Stimulated activated CD4-positive, alpha-beta T cell treated with anti-CD3 and anti-CD28 coated beads, Interleukin-15, amount 100 ng/mL, for 1 hour (primary cell): ENCODE results near the gene GORASP2.
"Not testable (repeated sequence)": the region's sequence is repeated elsewhere in the genome, so short reads cannot be mapped to it uniquely, and the experiment has no call there.

Experiments used
- DNase-seq, 2 donors: peaks; one replicate each; pipeline ENCODE4 v3.0.0-alpha.2; 2020; ENCODE audit warnings: low read depth in 1 of 2, low spot score in 1 of 2

The GORASP2 gene

GRCh38 chr2:170928824-170929685, at the start of gene GORASP2:
TSS of gene GORASP2 (plus strand) at chr2:170929253. CDS start at chr2:170929341, 88 bp downstream.
- DNase-seq, result peak; percentile 94

DNA sequence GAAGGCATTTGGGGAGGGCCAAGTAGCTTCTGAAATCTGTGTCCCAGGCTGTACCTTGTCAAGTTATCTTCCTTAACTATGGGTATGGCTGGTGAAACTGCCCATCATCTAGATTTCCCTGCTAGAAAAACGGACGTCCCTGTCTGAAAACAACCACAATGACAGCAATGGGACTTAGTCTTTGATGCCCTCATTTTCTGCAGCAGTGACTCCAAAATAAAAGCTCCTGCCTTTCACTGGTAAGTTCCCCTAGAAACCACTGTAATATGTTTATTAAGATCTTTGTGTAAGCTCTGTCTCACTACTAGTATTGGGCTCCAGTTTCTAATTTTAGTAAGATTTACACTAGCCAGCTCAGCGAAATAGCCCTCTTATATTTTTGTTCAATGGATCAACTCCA, 47.2 kb upstream of the GORASP2 start:
- no peak for DNase-seq

DNA sequence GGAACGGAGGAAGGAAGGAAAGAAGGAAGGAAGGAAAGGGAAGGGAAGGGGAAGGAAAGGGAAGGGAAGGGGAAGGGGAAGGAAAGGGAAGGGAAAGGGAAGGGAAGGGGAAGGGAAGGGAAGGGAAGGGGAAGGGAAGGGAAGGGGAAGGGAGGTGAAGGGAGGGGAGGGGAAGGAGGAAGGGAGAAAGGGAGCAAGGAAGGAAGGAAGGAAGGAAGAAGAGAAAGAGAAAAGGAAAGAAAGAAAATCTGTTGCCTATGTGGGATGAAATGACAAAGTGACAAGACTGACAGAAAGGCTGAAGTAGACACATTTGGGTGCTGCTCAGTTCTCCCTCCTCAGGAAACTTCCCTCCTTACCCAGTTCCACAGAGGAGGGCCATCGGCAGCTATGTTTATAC, 46.3 kb upstream of the GORASP2 start:
- DNase-seq, result no peak

DNA sequence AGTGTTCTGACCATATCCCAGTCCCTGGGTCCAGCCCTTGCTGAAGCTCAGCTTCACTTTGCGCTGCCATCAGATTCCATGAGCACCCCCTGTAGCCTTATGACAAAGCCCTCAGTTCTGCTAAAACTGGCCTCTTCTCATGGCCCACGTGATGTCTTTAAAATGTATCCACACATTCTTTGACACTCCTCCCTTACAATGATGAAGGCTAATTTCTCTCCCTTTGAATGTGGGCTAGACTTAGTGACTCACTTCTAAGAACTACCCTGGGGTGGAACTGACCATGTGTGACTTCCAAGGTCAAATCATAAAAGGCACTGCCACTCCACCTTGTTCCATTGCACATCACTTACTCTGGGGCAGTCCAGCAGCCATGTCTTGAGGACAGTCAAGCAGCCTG, 45.4 kb upstream of the GORASP2 start:
- DNase-seq, result no peak

GRCh38 chr2:170885130-170885791, 43.8 kb upstream of the GORASP2 start:
- no peak for DNase-seq

GRCh38 chr2:170886386-170886785, 42.7 kb upstream of the GORASP2 start:
- no peak for DNase-seq

- DNase-seq, result no peak
Observed at GRCh38 chr2:170887496-170887895, 41.6 kb upstream of the GORASP2 start.

- no peak for DNase-seq
Observed at GRCh38 chr2:170887896-170888295, 41.2 kb upstream of the GORASP2 start.

DNA sequence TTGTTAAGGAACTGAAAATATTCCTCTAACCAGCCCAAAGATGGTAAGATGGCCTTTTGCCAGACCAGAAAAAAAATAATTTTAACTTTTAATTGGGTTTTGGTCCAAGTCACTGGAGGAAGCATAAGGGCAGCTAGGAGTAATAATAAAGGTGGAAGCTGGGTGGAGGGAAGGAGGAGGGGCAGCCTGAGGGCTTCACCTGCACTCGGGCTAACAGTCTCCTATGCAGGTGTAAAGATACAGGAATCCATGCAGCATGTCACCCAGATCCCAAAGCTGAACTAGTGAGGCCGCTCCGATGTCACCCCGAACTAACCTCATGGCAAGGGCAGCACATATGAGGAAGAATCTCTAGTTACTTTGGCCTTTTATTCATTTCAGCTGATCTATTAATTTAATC, 37.2 kb upstream of the GORASP2 start:
- DNase-seq, result no peak

GRCh38 chr2:170892391-170892951, 36.6 kb upstream of the GORASP2 start:
- DNase-seq, result no peak

GRCh38 chr2:170895023-170895757, 33.9 kb upstream of the GORASP2 start:
- DNase-seq, result no peak

DNA sequence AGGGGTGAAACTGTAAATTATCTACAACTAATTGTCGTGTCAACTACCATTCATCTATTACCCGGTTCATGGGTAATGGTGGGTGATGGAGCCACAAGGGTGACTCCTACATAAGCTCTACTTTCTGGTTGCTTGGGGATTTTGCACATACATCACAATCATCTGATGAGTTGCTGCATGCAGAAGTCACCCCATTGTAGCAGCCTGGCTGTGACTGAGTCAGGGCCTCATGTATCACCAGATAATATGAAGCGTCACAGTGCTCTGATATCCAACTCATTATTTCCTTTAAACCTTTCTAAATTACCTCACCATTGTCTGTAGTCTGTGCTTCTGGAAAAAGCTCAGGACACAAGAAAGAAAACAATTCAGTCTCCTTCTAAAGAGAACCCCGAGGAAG, 32.4 kb upstream of the GORASP2 start:
- DNase-seq, result no peak

DNA sequence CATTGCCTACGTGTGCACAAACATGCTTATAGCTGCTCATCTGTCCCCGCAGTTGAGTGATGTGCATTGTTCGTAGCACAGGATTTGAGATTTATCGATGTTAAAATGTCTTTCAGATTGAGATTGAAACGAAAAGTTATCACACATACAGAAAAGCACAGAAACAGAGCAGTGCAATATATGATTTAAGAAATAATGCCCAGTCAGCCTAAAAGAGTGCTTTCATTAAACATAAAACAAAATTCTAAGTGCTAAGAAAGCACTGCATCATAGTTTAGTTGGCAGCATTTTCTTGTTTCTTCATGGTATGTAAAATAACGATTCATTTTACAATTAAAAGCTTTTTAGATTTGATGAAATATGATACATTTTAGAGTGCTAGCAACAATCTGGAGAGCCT, 31.9 kb upstream of the GORASP2 start:
- DNase-seq, result no peak

GRCh38 chr2:170905864-170906263, 23.2 kb upstream of the GORASP2 start:
- DNase-seq, result no peak

DNA sequence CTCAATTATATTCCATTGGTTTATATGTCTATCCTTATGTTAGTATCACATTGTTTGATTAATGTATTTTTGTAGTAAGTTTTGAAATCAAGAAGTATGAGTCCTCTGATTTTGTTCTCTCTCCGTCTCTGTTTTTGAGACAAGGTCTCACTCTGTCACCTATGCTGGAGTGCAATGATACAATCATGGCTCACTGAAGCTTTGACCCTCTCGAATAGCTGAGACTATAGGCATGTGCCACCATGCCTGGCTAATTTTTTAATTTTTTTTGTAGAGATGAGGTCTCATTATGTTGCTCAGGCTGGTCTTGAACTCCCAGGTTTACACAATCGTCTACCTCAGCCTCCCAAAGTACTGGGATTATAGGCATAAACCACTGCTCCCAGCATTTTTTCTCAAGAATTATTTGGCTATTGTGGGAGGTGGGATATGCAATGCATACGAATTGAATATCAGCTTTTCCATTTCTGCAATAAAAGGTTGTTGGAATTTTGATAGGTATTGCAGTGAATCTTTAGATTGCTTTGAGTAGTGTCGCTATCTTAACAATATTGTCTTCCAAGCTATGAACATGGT, 17.7 kb upstream of the GORASP2 start:
- DNase-seq, result no peak

DNA sequence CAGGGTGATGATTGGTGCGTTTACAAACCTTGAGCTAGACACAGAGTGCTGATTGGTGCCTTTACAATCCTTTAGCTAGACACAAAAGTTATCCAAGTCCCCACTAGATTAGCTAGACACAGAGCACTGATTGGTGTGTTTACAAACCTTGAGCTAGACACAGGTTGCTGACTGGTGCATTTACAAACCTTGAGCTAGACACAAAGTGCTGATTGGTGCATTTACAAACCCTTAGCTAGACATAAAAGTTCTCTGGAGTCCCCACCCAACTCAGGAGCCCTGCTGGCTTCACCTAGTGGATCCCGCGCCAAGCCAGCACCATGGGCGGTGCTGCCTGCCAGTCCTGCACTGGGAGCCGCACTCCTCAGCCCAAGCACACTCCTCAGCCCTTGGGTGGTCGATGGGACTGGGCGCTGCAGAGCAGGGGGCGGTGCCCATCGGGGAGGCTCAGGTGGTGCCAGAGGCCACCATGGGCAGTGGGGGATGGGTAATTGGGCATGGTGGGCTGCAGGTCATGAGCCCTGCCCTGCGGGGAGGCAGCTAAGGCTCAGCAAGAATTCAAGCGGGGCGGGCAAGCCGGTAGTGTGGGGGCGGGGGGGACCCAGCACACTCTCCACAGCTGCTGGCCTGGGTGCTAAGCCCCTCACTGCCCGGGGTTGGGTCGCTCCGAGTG, 13.9 kb upstream of the GORASP2 start:
- not testable (repeated sequence) for DNase-seq

DNA sequence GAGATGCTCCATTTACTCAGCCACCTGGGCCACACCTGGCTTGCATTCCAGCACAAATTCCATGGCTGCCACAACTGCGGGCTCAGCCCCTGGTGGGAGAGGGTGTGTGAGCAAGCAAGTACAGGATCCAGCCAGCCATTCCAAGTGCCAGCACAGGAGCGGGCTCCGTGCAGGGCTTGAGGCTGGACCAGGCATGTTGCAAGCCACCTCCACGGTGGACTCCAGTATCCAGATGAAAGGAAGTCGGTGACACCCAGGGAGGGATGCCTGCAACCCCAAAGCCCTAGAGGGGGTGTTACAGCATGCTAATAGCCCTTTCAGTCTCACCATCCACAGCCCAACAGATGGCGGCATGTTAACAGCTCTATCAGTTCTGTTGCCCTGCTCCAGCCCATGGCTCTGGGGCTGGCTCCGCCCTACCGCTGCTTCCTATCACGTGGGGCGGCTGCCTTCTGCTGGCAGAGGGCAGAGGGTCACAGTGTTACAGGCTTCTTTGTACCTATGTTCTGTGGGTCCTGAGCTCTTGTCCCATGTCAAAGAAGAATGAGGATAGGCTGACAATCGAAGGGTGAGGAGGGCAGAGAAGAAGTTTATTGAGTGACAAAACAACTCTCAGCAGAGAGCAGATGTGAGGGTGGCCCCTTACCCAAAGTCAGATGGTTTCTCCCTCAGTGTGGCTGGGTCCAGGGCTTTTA, 11.7 kb upstream of the GORASP2 start:
- no peak for DNase-seq

DNA sequence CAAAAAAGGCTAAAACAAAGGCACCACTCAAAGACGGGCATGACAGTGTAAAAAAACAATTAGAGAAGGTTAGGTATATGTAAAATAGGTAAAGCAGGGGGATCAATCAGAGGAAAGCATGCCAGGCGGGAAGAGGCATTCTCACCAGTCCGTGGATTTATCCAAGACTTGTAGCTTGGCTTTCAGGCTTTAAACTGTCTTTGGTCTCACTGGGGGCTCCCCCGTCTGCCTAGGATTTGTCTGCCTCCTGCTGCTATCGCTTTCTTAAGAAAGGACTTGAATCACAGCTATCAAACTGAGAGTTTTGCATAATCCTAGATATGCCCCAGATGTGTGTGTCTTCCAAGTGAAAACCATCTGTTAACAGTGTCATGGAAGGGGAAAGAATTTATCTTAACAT, 11.1 kb upstream of the GORASP2 start:
- no peak for DNase-seq

GRCh38 chr2:170921873-170922272, 7.2 kb upstream of the GORASP2 start:
- DNase-seq, result not testable (repeated sequence)
